ENCODE data around the gene BABAM2.

DNA sequence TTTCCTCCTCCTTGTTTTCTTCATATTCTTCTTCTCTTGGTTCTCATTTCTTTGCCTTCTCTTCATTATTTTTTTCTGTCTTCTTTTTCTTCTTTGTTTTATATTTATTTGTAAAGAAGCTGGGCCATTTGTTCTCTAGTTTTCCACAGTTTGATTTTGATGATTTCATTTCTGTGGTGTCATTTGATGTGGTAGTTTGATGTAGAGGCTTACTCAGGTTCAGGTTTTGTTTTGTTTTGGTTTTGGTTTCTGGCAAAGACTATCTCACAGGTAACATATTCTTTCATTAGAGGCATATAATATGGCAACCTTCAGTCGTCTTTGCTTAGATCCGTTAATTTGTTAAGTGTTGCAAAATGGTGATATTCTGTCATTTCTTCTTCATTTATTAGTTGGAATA is 75.3 kb downstream of the BABAM2 start:
- TF ChIP-seq, protein P1, sequence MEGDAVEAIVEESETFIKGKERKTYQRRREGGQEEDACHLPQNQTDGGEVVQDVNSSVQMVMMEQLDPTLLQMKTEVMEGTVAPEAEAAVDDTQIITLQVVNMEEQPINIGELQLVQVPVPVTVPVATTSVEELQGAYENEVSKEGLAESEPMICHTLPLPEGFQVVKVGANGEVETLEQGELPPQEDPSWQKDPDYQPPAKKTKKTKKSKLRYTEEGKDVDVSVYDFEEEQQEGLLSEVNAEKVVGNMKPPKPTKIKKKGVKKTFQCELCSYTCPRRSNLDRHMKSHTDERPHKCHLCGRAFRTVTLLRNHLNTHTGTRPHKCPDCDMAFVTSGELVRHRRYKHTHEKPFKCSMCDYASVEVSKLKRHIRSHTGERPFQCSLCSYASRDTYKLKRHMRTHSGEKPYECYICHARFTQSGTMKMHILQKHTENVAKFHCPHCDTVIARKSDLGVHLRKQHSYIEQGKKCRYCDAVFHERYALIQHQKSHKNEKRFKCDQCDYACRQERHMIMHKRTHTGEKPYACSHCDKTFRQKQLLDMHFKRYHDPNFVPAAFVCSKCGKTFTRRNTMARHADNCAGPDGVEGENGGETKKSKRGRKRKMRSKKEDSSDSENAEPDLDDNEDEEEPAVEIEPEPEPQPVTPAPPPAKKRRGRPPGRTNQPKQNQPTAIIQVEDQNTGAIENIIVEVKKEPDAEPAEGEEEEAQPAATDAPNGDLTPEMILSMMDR (IDR thresholded peaks at IDR 0.05): no peak
- TF ChIP-seq POLR2A (IDR thresholded peaks at IDR 0.05): no peak

All from right lobe of liver (tissue), 4 donors.